Subcutaneous abdominal adipose tissue (tissue), 5 donors: ENCODE results near the gene TRIO.

Experiments
- H3K27ac ChIP-seq: one replicate; pipeline ENCODE4 v1.7.0; 2013; ENCODE audit warnings: low read depth, mild to moderate bottlenecking, inconsistent platforms, low read length, moderate library complexity
- H3K27me3 ChIP-seq, 5 donors: one replicate each; pipeline ENCODE4 v1.7.0; 2013; ENCODE audit warnings: low read length in 5 of 5, inconsistent platforms in 1 of 5; ENCODE audit not compliant: control insufficient read depth in 5 of 5, insufficient read depth in 4 of 5
- H3K36me3 ChIP-seq, 5 donors: one replicate each; pipeline ENCODE4 v1.7.0; 2013; ENCODE audit warnings: low read length in 5 of 5; ENCODE audit not compliant: control insufficient read depth in 5 of 5, insufficient read depth in 5 of 5
- H3K4me1 ChIP-seq, 5 donors: one replicate each; pipeline ENCODE4 v1.7.0; 2013; ENCODE audit warnings: low read length in 5 of 5, mild to moderate bottlenecking in 3 of 5, moderate library complexity in 1 of 5; ENCODE audit not compliant: control insufficient read depth in 5 of 5, insufficient read depth in 5 of 5
- H3K4me3 ChIP-seq, 5 donors: one replicate each; pipeline ENCODE4 v1.7.0; 2013; ENCODE audit warnings: low read length in 5 of 5, low read depth in 1 of 5
- H3K9ac ChIP-seq, 5 donors: one replicate each; pipeline ENCODE4 v1.7.0; 2013; ENCODE audit warnings: low read length in 5 of 5, mild to moderate bottlenecking in 4 of 5, moderate library complexity in 3 of 5
- H3K9me3 ChIP-seq, 5 donors: one replicate each; pipeline ENCODE4 v1.7.0; 2013; ENCODE audit warnings: low read length in 5 of 5; ENCODE audit not compliant: control insufficient read depth in 5 of 5
- donor health status: healthy.
- donor health status: healthy.
- donor health status: healthy.
- donor health status: healthy.
- donor health status: healthy.

The TRIO gene

DNA sequence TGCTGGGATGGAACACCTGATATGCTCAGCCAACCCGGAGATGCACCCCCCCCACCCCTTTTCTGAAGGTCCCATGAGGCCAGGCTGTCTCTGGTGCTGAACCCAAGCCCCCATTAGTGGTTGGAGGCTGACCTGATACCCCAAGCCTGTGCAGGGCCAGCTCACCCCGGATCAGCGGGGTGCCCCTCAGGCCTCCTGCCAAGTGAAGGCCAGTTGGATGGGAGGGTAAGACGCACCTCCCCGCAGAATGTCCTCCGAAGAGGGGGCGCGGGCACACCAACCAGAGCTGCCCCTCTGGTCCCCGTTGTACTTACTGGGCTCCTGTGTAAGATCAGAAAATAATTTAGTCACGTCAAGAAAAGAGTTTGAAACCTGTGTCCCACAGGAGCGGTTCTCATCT lies 361.7 kb downstream of the TRIO start:
- Histone ChIP-seq H3K4me1 (no peaks in the 10 kb centered on the region), H3K36me3 (peaks cover 0 to 88% (median 81%) of the 10 kb centered on the region in 5 donors), H3K27ac (no peak overlapping the region), H3K4me3 (no peak overlapping the region), H3K27me3 (no peaks in the 10 kb centered on the region), H3K9me3 (no peaks in the 10 kb centered on the region), H3K9ac (no peak overlapping the region)

DNA sequence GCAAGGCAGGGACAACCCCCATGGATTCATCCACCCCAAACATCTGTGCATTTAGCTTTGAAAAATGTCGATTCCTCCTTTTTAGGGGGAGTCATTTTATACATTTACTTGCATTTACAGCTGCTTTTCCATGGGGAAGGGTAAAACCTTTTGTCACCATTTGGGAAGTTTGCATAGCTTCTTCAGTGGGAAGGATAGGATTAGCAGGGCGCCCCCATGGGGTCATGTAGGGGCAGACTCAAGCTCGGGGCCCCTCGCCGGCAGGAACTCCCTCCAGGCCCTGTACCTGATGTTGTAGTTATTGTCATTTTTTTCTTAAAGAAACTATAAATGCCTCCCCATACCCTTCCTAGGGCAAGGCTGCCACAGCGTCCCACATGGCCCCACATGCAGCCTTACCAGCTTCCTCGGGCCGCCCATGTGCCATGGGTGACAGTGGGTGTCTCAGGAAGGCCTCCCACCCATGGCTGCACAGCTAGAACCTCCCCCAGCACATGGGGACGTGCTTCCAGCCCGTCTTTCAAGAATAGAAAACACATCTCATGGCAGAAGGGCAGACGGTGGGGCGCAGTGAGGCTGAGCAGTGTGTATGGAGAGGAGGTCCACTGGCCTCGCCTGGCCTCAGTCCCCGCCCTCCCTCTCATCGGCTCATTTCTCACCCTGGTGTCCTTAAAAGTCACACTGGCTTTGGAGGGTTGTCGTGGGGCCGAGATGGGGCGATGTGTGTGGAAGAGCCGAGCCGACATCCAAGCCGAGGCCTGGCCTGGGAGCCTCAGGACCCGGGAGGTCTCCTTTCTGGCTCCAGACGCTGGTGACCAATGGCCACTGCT lies 362.4 kb downstream of the TRIO start:
- Histone ChIP-seq H3K4me3 (no peak overlapping the region), H3K9me3 (no peaks in the 10 kb centered on the region), H3K36me3 (peaks cover 0 to 81% (median 75%) of the 10 kb centered on the region in 5 donors), H3K9ac (no peak overlapping the region), H3K27ac (no peak overlapping the region), H3K27me3 (no peaks in the 10 kb centered on the region), H3K4me1 (no peaks in the 10 kb centered on the region)

DNA sequence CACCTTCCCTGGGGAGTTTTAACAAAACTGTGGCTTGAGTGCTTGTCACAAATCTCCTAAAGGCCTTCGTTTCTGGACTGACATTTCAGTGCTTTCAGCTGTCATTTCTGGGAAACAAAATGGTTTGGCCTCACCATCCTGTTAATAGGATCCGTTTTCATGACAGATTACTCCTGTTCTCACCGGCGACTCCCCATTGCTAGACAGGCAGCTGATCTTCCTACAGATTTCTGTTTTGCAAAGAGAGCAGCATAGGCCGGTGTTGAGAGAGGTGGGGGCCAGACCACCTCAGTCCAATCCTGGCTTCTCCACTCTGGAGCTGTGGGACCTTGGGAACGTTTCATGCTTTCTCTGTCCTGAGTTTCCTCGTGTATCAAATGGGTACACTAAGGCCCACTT lies 363.0 kb downstream of the TRIO start:
- Histone ChIP-seq H3K36me3 (peaks cover 0 to 78% (median 73%) of the 10 kb centered on the region in 5 donors), H3K4me3 (no peak overlapping the region), H3K4me1 (no peaks in the 10 kb centered on the region), H3K9me3 (no peaks in the 10 kb centered on the region), H3K9ac (no peak overlapping the region), H3K27ac (no peak overlapping the region), H3K27me3 (no peaks in the 10 kb centered on the region)

DNA sequence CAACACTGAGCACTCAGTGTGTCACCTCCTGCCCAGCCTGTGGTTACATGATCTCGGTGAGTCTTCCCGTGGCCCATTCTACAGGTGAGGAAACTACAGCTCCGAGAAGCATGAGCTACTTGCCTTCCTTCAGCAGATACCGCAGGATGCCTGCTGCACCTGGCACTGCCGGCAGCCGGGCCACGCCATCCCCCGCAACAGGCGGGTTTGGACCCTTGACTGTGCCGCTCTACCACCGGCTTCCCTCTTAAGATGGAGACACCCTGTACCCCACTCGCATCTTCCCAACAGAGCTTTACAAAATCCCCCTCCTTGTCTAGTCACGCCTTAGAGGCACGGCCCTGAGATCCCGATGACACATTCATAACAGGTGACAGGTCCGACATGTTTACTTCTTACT lies 363.5 kb downstream of the TRIO start:
- no peak overlapping the region for H3K9ac ChIP-seq
- no peaks in the 10 kb centered on the region for H3K4me1 ChIP-seq
- H3K4me3 ChIP-seq: no peak overlapping the region
- no peaks in the 10 kb centered on the region for H3K9me3 ChIP-seq
- H3K27ac ChIP-seq: no peak overlapping the region
- no peaks in the 10 kb centered on the region for H3K27me3 ChIP-seq
- H3K36me3 ChIP-seq: peaks cover 0 to 72% (median 68%) of the 10 kb centered on the region in 5 donors

DNA sequence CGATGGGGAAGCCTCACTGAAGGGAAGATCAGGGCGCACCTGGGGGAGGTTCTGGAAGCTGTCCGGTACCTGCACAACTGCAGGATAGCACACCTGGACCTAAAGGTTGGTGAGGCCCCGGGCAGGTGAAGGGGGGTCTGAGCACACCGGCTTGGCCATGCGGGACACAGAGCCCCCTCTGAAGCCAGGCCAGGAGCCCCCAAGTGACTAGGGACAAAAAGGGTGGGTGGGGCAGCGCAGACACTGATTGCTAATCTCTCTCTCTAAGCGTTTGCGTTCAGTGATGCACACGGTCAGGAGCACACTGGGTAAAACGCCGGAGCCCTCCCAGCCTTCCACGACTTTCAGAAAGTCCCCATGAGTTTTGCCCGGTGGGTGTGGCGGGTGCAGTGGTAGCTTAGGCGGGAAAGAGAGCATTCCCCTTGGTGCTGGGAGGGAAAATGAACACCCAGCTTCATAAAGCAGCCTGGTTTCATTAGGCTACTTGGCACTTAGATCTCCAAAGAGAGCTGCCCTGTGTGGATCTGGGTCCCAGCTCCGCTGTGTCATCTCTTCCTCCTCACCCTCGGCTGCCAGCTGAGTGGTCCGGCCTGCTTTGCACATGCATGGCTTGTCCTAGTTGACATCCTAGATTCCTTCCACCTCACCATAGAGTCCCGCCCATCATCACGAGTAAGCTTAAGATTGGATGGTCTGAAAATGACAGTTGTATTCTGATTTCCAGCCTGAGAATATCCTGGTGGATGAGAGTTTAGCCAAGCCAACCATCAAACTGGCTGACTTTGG lies 364.2 kb downstream of the TRIO start:
- Histone ChIP-seq H3K36me3 (peaks cover 0 to 65% (median 62%) of the 10 kb centered on the region in 5 donors), H3K27me3 (no peaks in the 10 kb centered on the region)

DNA sequence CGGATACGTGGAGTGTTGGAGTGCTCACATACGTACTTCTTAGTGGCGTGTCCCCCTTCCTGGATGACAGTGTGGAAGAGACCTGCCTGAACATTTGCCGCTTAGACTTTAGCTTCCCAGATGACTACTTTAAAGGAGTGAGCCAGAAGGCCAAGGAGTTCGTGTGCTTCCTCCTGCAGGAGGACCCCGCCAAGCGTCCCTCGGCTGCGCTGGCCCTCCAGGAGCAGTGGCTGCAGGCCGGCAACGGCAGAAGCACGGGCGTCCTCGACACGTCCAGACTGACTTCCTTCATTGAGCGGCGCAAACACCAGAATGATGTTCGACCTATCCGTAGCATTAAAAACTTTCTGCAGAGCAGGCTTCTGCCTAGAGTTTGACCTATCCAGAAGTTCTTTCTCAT lies 364.9 kb downstream of the TRIO start:
- Histone ChIP-seq H3K9ac (no peak overlapping the region), H3K4me3 (no peak overlapping the region), H3K27me3 (no peaks in the 10 kb centered on the region), H3K27ac (no peak overlapping the region), H3K4me1 (no peaks in the 10 kb centered on the region), H3K36me3 (peaks cover 0 to 58% (median 55%) of the 10 kb centered on the region in 5 donors), H3K9me3 (no peaks in the 10 kb centered on the region)

More for the DNA sequence above, 364.2 kb downstream of the TRIO start:
- Histone ChIP-seq H3K9ac (no peak overlapping the region), H3K27ac (no peak overlapping the region), H3K4me1 (no peaks in the 10 kb centered on the region), H3K4me3 (no peak overlapping the region), H3K9me3 (no peaks in the 10 kb centered on the region)

DNA sequence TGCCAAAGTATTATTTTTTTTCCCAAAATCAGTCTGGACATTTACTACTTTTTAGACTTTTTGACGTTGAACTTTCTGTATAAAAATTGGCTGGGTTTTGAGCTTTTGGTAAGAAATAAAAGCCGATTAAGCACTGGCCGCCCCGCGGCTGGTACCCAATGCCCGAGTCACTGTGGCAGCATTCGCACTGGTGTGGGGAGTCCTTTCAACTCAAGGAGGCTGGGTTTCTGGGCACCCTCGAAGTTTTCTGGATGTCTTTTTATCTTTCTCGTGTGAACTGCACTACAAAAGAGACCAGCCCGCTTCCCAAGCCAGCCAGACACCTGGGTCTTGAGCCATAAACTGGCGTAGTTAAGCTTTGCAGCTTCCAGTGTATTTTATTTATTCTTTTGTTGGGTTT lies 366.4 kb downstream of the TRIO start:
- no peaks in the 10 kb centered on the region for H3K9me3 ChIP-seq
- no peaks in the 10 kb centered on the region for H3K4me1 ChIP-seq
- H3K27me3 ChIP-seq: no peaks in the 10 kb centered on the region
- no peak overlapping the region for H3K4me3 ChIP-seq
- peaks cover 0 to 43% (median 40%) of the 10 kb centered on the region in 5 donors for H3K36me3 ChIP-seq
- H3K9ac ChIP-seq: no peak overlapping the region
- H3K27ac ChIP-seq: no peak overlapping the region

DNA sequence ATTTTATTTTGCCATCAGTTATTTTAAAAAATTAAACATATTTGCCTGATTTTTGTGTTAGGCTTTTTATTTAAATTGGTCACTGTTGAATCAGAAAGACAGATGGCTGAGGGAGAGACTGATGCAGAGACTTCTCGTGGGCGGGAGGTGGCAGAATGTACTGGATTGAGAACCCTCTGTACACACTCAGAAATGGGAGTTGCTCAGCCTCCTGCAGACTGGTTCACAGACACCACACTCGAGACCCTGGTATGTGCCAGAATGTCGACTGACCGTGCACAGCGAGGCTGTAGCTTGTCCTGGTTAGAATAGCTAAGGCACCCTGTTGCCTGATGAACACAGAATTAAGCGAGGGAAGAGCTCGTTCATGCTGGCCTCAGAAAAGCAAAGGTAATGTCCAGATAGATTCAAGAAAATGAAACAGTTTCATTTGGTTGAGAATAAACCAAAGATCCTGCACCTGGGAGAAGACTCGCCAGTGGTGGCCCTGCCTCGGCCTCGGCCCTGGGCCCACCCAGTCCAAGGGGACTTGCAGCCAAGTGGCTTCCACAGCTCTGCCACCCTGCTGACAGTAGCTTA lies 367.1 kb downstream of the TRIO start:
- H3K36me3 ChIP-seq: peaks cover 0 to 37% (median 33%) of the 10 kb centered on the region in 5 donors
- no peak overlapping the region for H3K9ac ChIP-seq
- no peaks in the 10 kb centered on the region for H3K27me3 ChIP-seq
- H3K4me1 ChIP-seq: no peaks in the 10 kb centered on the region
- H3K27ac ChIP-seq: no peak overlapping the region
- no peaks in the 10 kb centered on the region for H3K9me3 ChIP-seq
- no peak overlapping the region for H3K4me3 ChIP-seq

DNA sequence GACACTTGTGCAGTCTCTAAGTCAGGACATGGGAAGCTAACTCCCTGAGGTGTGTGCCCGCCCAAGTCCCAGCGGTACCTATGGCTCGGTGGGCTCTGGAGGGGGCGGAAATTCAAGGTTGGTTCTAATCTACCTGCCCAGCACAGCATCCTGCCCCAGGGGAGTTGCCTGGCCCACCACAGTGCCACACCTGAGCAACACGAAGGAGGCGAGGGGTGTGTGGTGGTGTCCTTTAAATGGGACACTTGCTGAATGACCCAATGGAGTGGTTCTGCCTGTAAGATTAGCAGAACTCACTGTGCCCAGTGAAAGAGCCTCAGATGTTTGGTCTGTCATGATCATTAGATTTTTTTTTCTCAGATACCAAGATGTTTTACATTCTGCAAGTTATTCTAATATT lies 367.7 kb downstream of the TRIO start:
- H3K4me3 ChIP-seq: no peak overlapping the region
- peaks cover 0 to 3% (median 0%) of the 10 kb centered on the region in 5 donors for H3K9me3 ChIP-seq
- no peaks in the 10 kb centered on the region for H3K4me1 ChIP-seq
- H3K27me3 ChIP-seq: no peaks in the 10 kb centered on the region
- no peak overlapping the region for H3K9ac ChIP-seq
- H3K36me3 ChIP-seq: peaks cover 0 to 32% (median 28%) of the 10 kb centered on the region in 5 donors
- no peak overlapping the region for H3K27ac ChIP-seq

DNA sequence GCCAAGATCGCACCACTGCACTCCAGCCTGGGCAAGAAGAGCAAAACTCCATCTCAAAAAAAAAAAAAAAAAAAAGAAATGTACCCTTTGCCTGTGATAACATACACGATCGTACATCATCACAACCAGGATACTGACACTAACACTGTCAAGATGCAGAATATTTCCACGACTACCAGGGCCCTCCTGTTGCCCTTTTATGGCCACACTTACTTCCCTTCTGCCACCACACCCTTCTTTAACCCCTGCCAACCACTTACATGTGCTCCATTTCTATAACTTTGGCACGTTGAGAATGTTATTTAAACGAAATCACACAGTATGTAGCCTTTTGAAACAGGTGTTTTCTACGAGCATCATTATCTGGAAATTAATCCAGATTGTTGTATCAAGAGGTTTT lies 369.4 kb downstream of the TRIO start:
- Histone ChIP-seq H3K36me3 (peaks cover 0 to 15% (median 12%) of the 10 kb centered on the region in 5 donors), H3K4me1 (no peaks in the 10 kb centered on the region), H3K9ac (no peak overlapping the region), H3K27me3 (no peaks in the 10 kb centered on the region), H3K27ac (no peak overlapping the region), H3K9me3 (peaks cover 0 to 3% (median 0%) of the 10 kb centered on the region in 5 donors), H3K4me3 (no peak overlapping the region)
